CD14-positive monocyte (primary cell): ENCODE data around the gene RABL3. TPM values are rescaled to one million over a fixed set of nuclear protein-coding genes. Genes with fewer than 3 reads are reported as not detected.

Experiments used
- DNase-seq, 3 donors: peaks; one replicate each; pipeline ENCODE4 v3.0.0-alpha.2; 2011 to 2022
- H2AFZ ChIP-seq: 2 replicates; pipeline ENCODE4 v1.6.0; 2012; ENCODE audit warnings: mild to moderate bottlenecking, low read depth, low read length, inconsistent platforms; ENCODE audit not compliant: insufficient read depth, poor library complexity, severe bottlenecking
- H3K27ac ChIP-seq, 2 donors: 1 replicate in 1 of 2; 2 replicates in 1 of 2; pipeline ENCODE4 v1.5.1; 2012 to 2013; ENCODE audit warnings: low read length in 2 of 2, control low read depth in 1 of 2, inconsistent platforms in 1 of 2, low read depth in 1 of 2, mild to moderate bottlenecking in 1 of 2
- H3K27me3 ChIP-seq, 2 donors: one replicate each; pipeline versions ENCODE4 v1.6.0 to v1.6.1; 2011 to 2013; ENCODE audit warnings: low read length in 2 of 2; ENCODE audit not compliant: control insufficient read depth in 2 of 2, insufficient read depth in 2 of 2
- H3K36me3 ChIP-seq, 2 donors: replicated peaks in 1 of 2; 1 replicate in 1 of 2; 2 replicates in 1 of 2; pipeline versions ENCODE4 v1.5.1 to v1.6.1; 2012 to 2013; ENCODE audit warnings: low read length in 2 of 2, control low read depth in 1 of 2, inconsistent platforms in 1 of 2, mild to moderate bottlenecking in 1 of 2; ENCODE audit not compliant: insufficient read depth in 2 of 2, control insufficient read depth in 1 of 2
- H3K4me1 ChIP-seq, 2 donors: 1 replicate in 1 of 2; 2 replicates in 1 of 2; pipeline versions ENCODE4 v1.5.1 to v1.6.1; 2012 to 2013; ENCODE audit warnings: low read length in 2 of 2, control low read depth in 1 of 2, inconsistent platforms in 1 of 2, mild to moderate bottlenecking in 1 of 2, moderate library complexity in 1 of 2; ENCODE audit not compliant: insufficient read depth in 2 of 2, control insufficient read depth in 1 of 2
- H3K4me2 ChIP-seq: replicated peaks from 2 replicates; pipeline ENCODE3; 2012; ENCODE audit warnings: low read length, moderate library complexity, mild to moderate bottlenecking; ENCODE audit not compliant: poor library complexity, severe bottlenecking; ENCODE audit errors: extremely low read depth
- H3K4me3 ChIP-seq, 3 experiments: fragments of 200-600 bp in 1 of 3; sonication (generic) in 1 of 3; replicated peaks in 1 of 3; 1 replicate in 2 of 3; 2 replicates in 1 of 3; pipeline ENCODE4 v1.5.1; 2011 to 2013; ENCODE audit warnings: low read length in 3 of 3, mild to moderate bottlenecking in 3 of 3, control low read depth in 2 of 3, low read depth in 2 of 3, inconsistent platforms in 1 of 3, moderate library complexity in 1 of 3
- H3K79me2 ChIP-seq: 2 replicates; pipeline ENCODE4 v1.6.0; 2012; ENCODE audit warnings: mild to moderate bottlenecking, control low read depth, inconsistent platforms, low read length, moderate library complexity; ENCODE audit not compliant: insufficient read depth
- H3K9ac ChIP-seq: 2 replicates; pipeline ENCODE4 v1.6.0; 2017; ENCODE audit warnings: low read length, mild to moderate bottlenecking; ENCODE audit not compliant: insufficient read depth, poor library complexity, severe bottlenecking
- H3K9me3 ChIP-seq, 2 donors: replicated peaks in 1 of 2; 1 replicate in 1 of 2; 2 replicates in 1 of 2; pipeline versions ENCODE4 v1.5.1 to v1.6.1; 2012 to 2013; ENCODE audit warnings: low read length in 2 of 2, control low read depth in 1 of 2; ENCODE audit not compliant: control insufficient read depth in 1 of 2, insufficient read depth in 1 of 2
- H4K20me1 ChIP-seq: 2 replicates; pipeline ENCODE4 v1.6.0; 2012; ENCODE audit warnings: mild to moderate bottlenecking, low read length, control low read depth, moderate library complexity; ENCODE audit not compliant: insufficient read depth
- H3K27ac Mint-ChIP-seq, 7 donors: one replicate each; pipeline ENCODE4 v1.8.0; 2020; ENCODE audit warnings: mild to moderate bottlenecking in 7 of 7, mixed read lengths in 7 of 7, moderate library complexity in 6 of 7, inconsistent platforms in 2 of 7
- H3K27me3 Mint-ChIP-seq, 3 donors: one replicate each; pipeline ENCODE4 v1.8.0; 2021 to 2022; ENCODE audit warnings: low read depth in 3 of 3, mild to moderate bottlenecking in 3 of 3, mixed read lengths in 3 of 3, moderate library complexity in 3 of 3, inconsistent platforms in 1 of 3
- H3K36me3 Mint-ChIP-seq, 2 donors: one replicate each; pipeline ENCODE4 v1.8.0; 2020; ENCODE audit warnings: mixed read lengths in 2 of 2, inconsistent platforms in 1 of 2, mild to moderate bottlenecking in 1 of 2
- H3K4me1 Mint-ChIP-seq: one replicate; pipeline ENCODE4 v1.8.0; 2020; ENCODE audit warnings: mild to moderate bottlenecking, mixed read lengths
- H3K4me3 Mint-ChIP-seq, 2 donors: one replicate each; pipeline ENCODE4 v1.8.0; 2020; ENCODE audit warnings: mild to moderate bottlenecking in 2 of 2, mixed read lengths in 2 of 2, moderate library complexity in 1 of 2
- H3K9me3 Mint-ChIP-seq, 7 donors: one replicate each; pipeline ENCODE4 v1.8.0; 2020 to 2022; ENCODE audit warnings: mixed read lengths in 7 of 7, mild to moderate bottlenecking in 6 of 7, moderate library complexity in 6 of 7, inconsistent platforms in 2 of 7
- CTCF ChIP-seq: fragments of 200-600 bp; IDR thresholded peaks from one replicate; pipeline ENCODE4 v1.8.0; 2022; ENCODE audit warnings: antibody characterized with exemption, mild to moderate bottlenecking
- WGBS: methylation state at CpG from one replicate; pipeline ENCODE4 v1.1.5; 2013; ENCODE audit warnings: missing lambda C conversion rate; ENCODE audit not compliant: insufficient coverage; 5-methylcytosine and 5-hydroxymethylcytosine counted together
- intact Hi-C, 2 donors: fragments of 100-400 bp; cut with micrococcal nuclease; formaldehyde crosslinking; loops; one replicate each; pipeline versions ENCODE4 v1.15.0 to v1.15.1; 2023
- polyA plus RNA-seq, 3 donors: library from polyadenylated mRNA; depleted of rRNA in 1 of 3; unstranded in 2 of 3; stranded (reverse) in 1 of 3; fragments of 300-500 nt in 2 of 3; fragments of >200 nt in 1 of 3; fragmentation: Illumina TruSeq in 2 of 3; gene quantifications; 1 replicate in 2 of 3; 2 replicates in 1 of 3; pipeline ENCODE4 v1.2.3, GENCODE V29; 2012 to 2021

The RABL3 gene
- polyA plus RNA-seq, 3 donors: 2.0 to 14.9 (median 11.5) TPM

GRCh38 chr3:120681506-120682038 is 60.7 kb downstream of the RABL3 start:
- H3K27me3 Mint-ChIP-seq: peaks cover 0 to 3% (median 0%) of the 10 kb centered on the region in 3 donors
- no peak for DNase-seq
- H3K36me3 Mint-ChIP-seq: peaks cover 0 to 2% of the 10 kb centered on the region in 2 donors
- peaks cover 0 to 3% (median 0%) of the 10 kb centered on the region in 7 donors for H3K9me3 Mint-ChIP-seq
- no peak overlapping the region for H3K4me3 Mint-ChIP-seq
- no peak for TF ChIP-seq CTCF
- no peaks in the 10 kb centered on the region for H3K27me3 ChIP-seq
- no peak overlapping the region for H2AFZ ChIP-seq
- peaks cover 19% of the 10 kb centered on the region for H3K4me1 Mint-ChIP-seq
- intact Hi-C loops: no loop called here
- no peaks in the 10 kb centered on the region for H4K20me1 ChIP-seq
- H3K9ac ChIP-seq: no peak overlapping the region
- no peaks in the 10 kb centered on the region for H3K9me3 ChIP-seq
- no peak overlapping the region for H3K4me2 ChIP-seq
- WGBS: no CpG with 5 or more reads among the region's 4 CpGs
- no peak overlapping the region for H3K27ac Mint-ChIP-seq
- peaks cover 15 to 17% of the 10 kb centered on the region in 2 donors for H3K4me1 ChIP-seq
- H3K27ac ChIP-seq: no peak overlapping the region
- no peaks in the 10 kb centered on the region for H3K36me3 ChIP-seq
- H3K79me2 ChIP-seq: no peaks in the 10 kb centered on the region
- H3K4me3 ChIP-seq: no peak overlapping the region

GRCh38 chr3:120681018-120681417 is 61.3 kb downstream of the RABL3 start:
- Histone ChIP-seq H3K36me3 (no peaks in the 10 kb centered on the region), H4K20me1 (no peaks in the 10 kb centered on the region), H3K4me3 (no peak overlapping the region), H3K79me2 (no peaks in the 10 kb centered on the region), H3K4me2 (no peak overlapping the region), H3K4me1 (peaks cover 15 to 17% of the 10 kb centered on the region in 2 donors), H3K9ac (no peak overlapping the region), H2AFZ (no peak overlapping the region), H3K27ac (no peak overlapping the region), H3K9me3 (no peaks in the 10 kb centered on the region), H3K27me3 (no peaks in the 10 kb centered on the region)
- peaks cover 19% of the 10 kb centered on the region for H3K4me1 Mint-ChIP-seq
- intact Hi-C loops: no loop called here
- no CpG with 5 or more reads among the region's 2 CpGs for WGBS
- H3K27ac Mint-ChIP-seq: no peak overlapping the region
- TF ChIP-seq CTCF: no peak
- peaks cover 0 to 2% of the 10 kb centered on the region in 2 donors for H3K36me3 Mint-ChIP-seq
- DNase-seq: no peak
- H3K4me3 Mint-ChIP-seq: no peak overlapping the region
- H3K9me3 Mint-ChIP-seq: peaks cover 0 to 3% (median 0%) of the 10 kb centered on the region in 7 donors
- H3K27me3 Mint-ChIP-seq: peaks cover 0 to 3% (median 0%) of the 10 kb centered on the region in 3 donors
